HL-60/S4 (cell line): ENCODE measurements around the gene DNAAF2.
"Not testable (repeated sequence)": the region's sequence is repeated elsewhere in the genome, so short reads cannot be mapped to it uniquely, and the experiment has no call there.

ENCODE experiments used
- in situ Hi-C: fragments of 300-500 bp; cut with MboI; formaldehyde crosslinking; loops from 2 replicates; pipeline ENCODE4 v1.14.3; 2022; ENCODE audit warnings: low sequenced_read_pairs

The DNAAF2 gene

GRCh38 chr14:49634547-49635334 lies at the start of gene DNAAF2:
Gene DNAAF2 (minus strand): TSS chr14:49635244. CDS start chr14:49635149, 95 bp downstream.
- in situ Hi-C loops = loop anchor here (25.0 kb wide), 1 partner anchor 478 kb away; the partner anchor contains the start of gene VCPKMT

GRCh38 chr14:49679271-49679670 lies 44.2 kb upstream of the DNAAF2 start:
- in situ Hi-C loops = no loop called here

GRCh38 chr14:49677643-49678042 lies 42.6 kb upstream of the DNAAF2 start:
- in situ Hi-C loops = no loop called here

GRCh38 chr14:49673586-49673985 lies 38.5 kb upstream of the DNAAF2 start:
- in situ Hi-C loops = no loop called here

GRCh38 chr14:49670475-49670874 lies 35.4 kb upstream of the DNAAF2 start:
- in situ Hi-C loops = no loop called here

GRCh38 chr14:49659526-49660455 lies 24.7 kb upstream of the DNAAF2 start:
- in situ Hi-C loops = no loop called here

- in situ Hi-C loops = not testable (repeated sequence)
These were observed 22.5 kb upstream of the DNAAF2 start for GRCh38 chr14:49657500-49657899.

GRCh38 chr14:49654511-49654910 lies 19.5 kb upstream of the DNAAF2 start:
- in situ Hi-C loops = no loop called here

- in situ Hi-C loops = no loop called here
These were observed 18.5 kb upstream of the DNAAF2 start for GRCh38 chr14:49653508-49653907.

- in situ Hi-C loops = loop anchor here (25.0 kb wide), 1 partner anchor 470 kb away; the partner anchor contains the start of gene VCPKMT
These were observed 7.1 kb upstream of the DNAAF2 start for GRCh38 chr14:49642163-49642562.

GRCh38 chr14:49641697-49642129 lies 6.7 kb upstream of the DNAAF2 start:
- in situ Hi-C loops = loop anchor here (25.0 kb wide), 1 partner anchor 471 kb away; the partner anchor contains the start of gene VCPKMT

GRCh38 chr14:49640540-49641417 lies 5.7 kb upstream of the DNAAF2 start:
- in situ Hi-C loops = loop anchor here (25.0 kb wide), 1 partner anchor 472 kb away; the partner anchor contains the start of gene VCPKMT

- in situ Hi-C loops = loop anchor here (25.0 kb wide), 1 partner anchor 475 kb away; the partner anchor contains the start of gene VCPKMT
These were observed 2.6 kb upstream of the DNAAF2 start for GRCh38 chr14:49637534-49638078.

- in situ Hi-C loops = loop anchor here (25.0 kb wide), 1 partner anchor 475 kb away; the partner anchor contains the start of gene VCPKMT
These were observed 1.8 kb upstream of the DNAAF2 start for GRCh38 chr14:49636866-49637265.

GRCh38 chr14:49633640-49634546 lies 1.2 kb downstream of the DNAAF2 start:
- in situ Hi-C loops = loop anchor here (25.0 kb wide), 1 partner anchor 478 kb away; the partner anchor contains the start of gene VCPKMT

- in situ Hi-C loops = no loop called here
These were observed 10.9 kb downstream of the DNAAF2 start for GRCh38 chr14:49623941-49624839.

GRCh38 chr14:49623387-49623786 lies 11.7 kb downstream of the DNAAF2 start:
- in situ Hi-C loops = no loop called here
